ENCODE results near the gene RIPOR2. TPM values are rescaled to one million over a fixed set of nuclear protein-coding genes. Genes with fewer than 3 reads are reported as not detected.
A peak's percentile ranks its signal among the peaks of the same experiment; 100 is the strongest.

The RIPOR2 gene
- total and polyA plus RNA-seq, 10 of the 15 experiments (the other 5 are each of a cell fraction or from before 2014, with no cell fraction given) = 22.2 to 48.2 (median 34.7) TPM

DNA sequence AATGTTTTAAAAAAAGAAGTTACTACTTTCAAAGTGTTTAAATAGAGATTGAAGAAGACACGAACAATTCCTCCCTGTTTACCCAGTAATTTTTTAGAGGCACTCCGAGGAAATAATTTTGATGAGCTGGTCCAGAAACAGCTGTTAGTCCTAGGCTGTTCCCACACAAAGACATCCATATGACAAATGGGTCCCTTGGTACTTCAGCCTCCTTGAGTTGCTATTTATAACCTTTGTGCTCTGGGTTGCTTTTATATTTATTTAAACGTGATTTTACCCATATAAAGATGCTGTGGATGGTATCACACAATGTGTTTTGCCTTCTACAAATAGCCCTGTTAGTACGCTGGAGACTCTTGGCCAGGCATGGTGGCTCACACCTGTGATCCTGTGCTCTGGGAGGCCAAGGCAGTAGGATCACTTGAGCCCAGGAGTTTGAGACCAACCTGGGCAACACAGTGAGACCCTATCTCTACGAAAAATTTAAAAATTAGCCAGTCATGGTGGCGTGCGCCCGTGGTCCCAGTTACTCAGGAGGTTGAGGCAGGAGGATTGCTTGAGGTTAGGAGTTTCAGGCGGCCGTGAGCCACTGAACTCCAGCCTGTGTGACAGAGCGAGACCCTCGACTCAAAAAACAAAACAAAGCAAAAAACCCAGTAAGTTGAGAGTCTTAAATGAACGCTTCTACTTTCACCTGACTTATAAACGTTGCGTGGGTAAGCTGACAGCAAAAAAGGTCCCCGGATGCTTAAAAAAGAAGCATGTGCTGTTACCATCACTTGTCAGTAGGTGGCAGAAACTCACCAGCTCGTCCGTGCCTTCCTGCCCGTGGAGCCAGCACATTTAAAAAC, 80.1 kb downstream of the RIPOR2 start:
- ATAC-seq = peak; percentile 85
- Histone ChIP-seq H3K4me3 (no peak overlapping the region), H3K4me1 (ENCODE audit: control insufficient read depth, insufficient read depth, low read length) (peaks cover 32% of the 10 kb centered on the region), H3K36me3 (ENCODE audit: control insufficient read depth in 2 of 2, insufficient read depth in 2 of 2, low read length in 1 of 2) (peaks cover 2 to 32% of the 10 kb centered on the region in 2 experiments), H3K79me2 (ENCODE audit: control insufficient read depth, insufficient read depth, low read length) (no peaks in the 10 kb centered on the region), H3K27me3 (replicated peaks in 1 of 2; ENCODE audit: control insufficient read depth in 2 of 2, insufficient read depth in 2 of 2, low read length in 1 of 2) (no peaks in the 10 kb centered on the region), H4K20me1 (ENCODE audit: control insufficient read depth, insufficient read depth) (no peaks in the 10 kb centered on the region), H2AFZ (ENCODE audit: control insufficient read depth, low read depth, low read length) (peak overlapping the region; percentile 11), H3K9me3 (replicated peaks; ENCODE audit: control insufficient read depth, insufficient read depth, low read length) (no peaks in the 10 kb centered on the region), H3K4me2 (ENCODE audit: control insufficient read depth, insufficient read depth) (no peak overlapping the region), H3K27ac (ENCODE audit: control insufficient read depth, insufficient read depth) (no peak overlapping the region), H3K9ac (ENCODE audit: control insufficient read depth, insufficient read depth, low read length) (no peak overlapping the region)
- intact Hi-C loops (cut with micrococcal nuclease; ENCODE audit: unreplicated experiment) = loop anchor here (1.0 to 5.0 kb wide), 5 partner anchors 57 to 215 kb away; no protein-coding TSS in a partner anchor
- ChIA-PET CTCF (interaction anchor here (0.7 to 13.6 kb wide), 40 partner anchors 9 to 309 kb away, joined by 3 to 314 read pairs (median 5); partner anchors contain the start of gene RIPOR2), SMC1A (ENCODE audit: uncharacterized antibody, unreplicated experiment) (interaction anchor here (0.7 to 10.7 kb wide), 36 partner anchors 9 to 602 kb away, joined by 3 to 243 read pairs (median 4); partner anchors contain the start of gene RIPOR2), POLR2A (interaction anchor here (0.6 to 1.2 kb wide), 3 partner anchors 55 to 136 kb away, joined by 3 to 7 read pairs (median 4); no protein-coding TSS in a partner anchor), RAD21 (ENCODE audit: unreplicated experiment) (interaction anchor here (0.9 to 9.3 kb wide), 23 partner anchors 10 to 215 kb away, joined by 3 to 160 read pairs (median 5); no protein-coding TSS in a partner anchor)
- 35% methylated on average over 19 of the region's 19 CpGs for WGBS (ENCODE audit: insufficient coverage, insufficient replicate concordance, low lambda C conversion rate, missing lambda C conversion rate)
- FAIRE-seq = peak; percentile 91
- peak; percentile 68 for TF ChIP-seq YY1 (IDR thresholded peaks at IDR 0.05; ENCODE audit: low read depth, low read length)
- TF ChIP-seq HDGF (IDR thresholded peaks at IDR 0.05) = 0 out of 2 replicates have a peak, but pooled peaks have one; percentile 39
- TF ChIP-seq, protein P1, sequence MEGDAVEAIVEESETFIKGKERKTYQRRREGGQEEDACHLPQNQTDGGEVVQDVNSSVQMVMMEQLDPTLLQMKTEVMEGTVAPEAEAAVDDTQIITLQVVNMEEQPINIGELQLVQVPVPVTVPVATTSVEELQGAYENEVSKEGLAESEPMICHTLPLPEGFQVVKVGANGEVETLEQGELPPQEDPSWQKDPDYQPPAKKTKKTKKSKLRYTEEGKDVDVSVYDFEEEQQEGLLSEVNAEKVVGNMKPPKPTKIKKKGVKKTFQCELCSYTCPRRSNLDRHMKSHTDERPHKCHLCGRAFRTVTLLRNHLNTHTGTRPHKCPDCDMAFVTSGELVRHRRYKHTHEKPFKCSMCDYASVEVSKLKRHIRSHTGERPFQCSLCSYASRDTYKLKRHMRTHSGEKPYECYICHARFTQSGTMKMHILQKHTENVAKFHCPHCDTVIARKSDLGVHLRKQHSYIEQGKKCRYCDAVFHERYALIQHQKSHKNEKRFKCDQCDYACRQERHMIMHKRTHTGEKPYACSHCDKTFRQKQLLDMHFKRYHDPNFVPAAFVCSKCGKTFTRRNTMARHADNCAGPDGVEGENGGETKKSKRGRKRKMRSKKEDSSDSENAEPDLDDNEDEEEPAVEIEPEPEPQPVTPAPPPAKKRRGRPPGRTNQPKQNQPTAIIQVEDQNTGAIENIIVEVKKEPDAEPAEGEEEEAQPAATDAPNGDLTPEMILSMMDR (IDR thresholded peaks at IDR 0.05 in 2 of 3, conservative IDR thresholded peaks at IDR 0.05 in 1 of 3; ENCODE audit: control insufficient read depth in 2 of 3, extremely low read depth in 1 of 3, insufficient read depth in 1 of 3, low read depth in 3 of 3, low read length in 3 of 3) = peak; percentile 78 to 90 (median 87)
- TF ChIP-seq FOXK2 (IDR thresholded peaks at IDR 0.05) = no peak
- TF ChIP-seq RAD51 (IDR thresholded peaks at IDR 0.05) = no peak
- TF ChIP-seq SMARCA5 (IDR thresholded peaks at IDR 0.05) = no peak
- 0 out of 2 replicates have a peak, but pooled peaks have one; percentile 10 for TF ChIP-seq MEF2A (IDR thresholded peaks at IDR 0.05; ENCODE audit: insufficient read depth, low read depth, low read length)
- 0 out of 4 replicates have a peak, but pooled peaks of 1 of the 2 experiments have one; percentile 19 for TF ChIP-seq BHLHE40 (IDR thresholded peaks at IDR 0.05; ENCODE audit: borderline replicate concordance in 1 of 2, low read depth in 2 of 2, low read length in 1 of 2)
- no peak for TF ChIP-seq NBN (IDR thresholded peaks at IDR 0.05)
- TF ChIP-seq RCOR1 (conservative IDR thresholded peaks at IDR 0.05; ENCODE audit: low read depth, low read length) = no peak
- no peak for TF ChIP-seq KDM1A (IDR thresholded peaks at IDR 0.05; ENCODE audit: borderline replicate concordance)
- no peak for TF ChIP-seq ZNF384 (IDR thresholded peaks at IDR 0.05; ENCODE audit: borderline replicate concordance, low read depth, low read length)
- peak; percentile 97 for TF ChIP-seq SMC3 (IDR thresholded peaks at IDR 0.05; ENCODE audit: borderline replicate concordance, low read length)
- 0 out of 2 replicates have a peak, but pooled peaks have one; percentile 16 for TF ChIP-seq ATF7 (IDR thresholded peaks at IDR 0.05; ENCODE audit: low read depth)
- no peak for TF ChIP-seq ASH2L (IDR thresholded peaks at IDR 0.05; ENCODE audit: borderline replicate concordance, low read depth)
- TF ChIP-seq, protein P2, sequence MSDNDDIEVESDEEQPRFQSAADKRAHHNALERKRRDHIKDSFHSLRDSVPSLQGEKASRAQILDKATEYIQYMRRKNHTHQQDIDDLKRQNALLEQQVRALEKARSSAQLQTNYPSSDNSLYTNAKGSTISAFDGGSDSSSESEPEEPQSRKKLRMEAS (IDR thresholded peaks at IDR 0.05; ENCODE audit: low read depth, low read length) = peak; percentile 68
- TF ChIP-seq RAD21 (IDR thresholded peaks at IDR 0.05; ENCODE audit: insufficient read depth, low read depth, low read length) = peak; percentile 98
- TF ChIP-seq, protein P3, sequence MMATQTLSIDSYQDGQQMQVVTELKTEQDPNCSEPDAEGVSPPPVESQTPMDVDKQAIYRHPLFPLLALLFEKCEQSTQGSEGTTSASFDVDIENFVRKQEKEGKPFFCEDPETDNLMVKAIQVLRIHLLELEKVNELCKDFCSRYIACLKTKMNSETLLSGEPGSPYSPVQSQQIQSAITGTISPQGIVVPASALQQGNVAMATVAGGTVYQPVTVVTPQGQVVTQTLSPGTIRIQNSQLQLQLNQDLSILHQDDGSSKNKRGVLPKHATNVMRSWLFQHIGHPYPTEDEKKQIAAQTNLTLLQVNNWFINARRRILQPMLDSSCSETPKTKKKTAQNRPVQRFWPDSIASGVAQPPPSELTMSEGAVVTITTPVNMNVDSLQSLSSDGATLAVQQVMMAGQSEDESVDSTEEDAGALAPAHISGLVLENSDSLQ (IDR thresholded peaks at IDR 0.05) = 0 out of 2 replicates have a peak, but pooled peaks have one; percentile 38
- peak; percentile 58 for DNase-seq (ENCODE audit: low read depth, low spot score)
- in situ Hi-C loops (cut with MboI) = loop anchor here (5.0 kb wide), 2 partner anchors 162 to 222 kb away; no protein-coding TSS in a partner anchor
- no TSS peak for BruUV-seq (replicated peaks)
